MM.1S (cell line): ENCODE measurements around the gene EBI3.

ENCODE experiments used
- DNase-seq: peaks from one replicate; pipeline ENCODE4 v3.0.0-alpha.2; 2015
- H2AFZ ChIP-seq: fragments of 300-600 bp; sonication (generic); 2 replicates; pipeline ENCODE4 v1.6.0; 2016; ENCODE audit warnings: antibody characterized with exemption, low read length
- H3F3A ChIP-seq: fragments of 300-600 bp; sonication (generic); 2 replicates; pipeline ENCODE4 v1.6.1; 2016; ENCODE audit warnings: mild to moderate bottlenecking, antibody characterized with exemption, low read length, moderate library complexity, mixed read lengths; ENCODE audit not compliant: insufficient read depth
- H3K27ac ChIP-seq: fragments of 300-600 bp; sonication (generic); 2 replicates; pipeline ENCODE4 v1.5.1; 2016; ENCODE audit warnings: mild to moderate bottlenecking, low read length
- H3K27me3 ChIP-seq: fragments of 300-600 bp; sonication (generic); replicated peaks from 2 replicates; pipeline ENCODE4 v1.6.0; 2016; ENCODE audit warnings: low read length; ENCODE audit not compliant: insufficient read depth
- H3K36me3 ChIP-seq: fragments of 300-600 bp; sonication (generic); replicated peaks from 2 replicates; pipeline ENCODE4 v1.6.1; 2016; ENCODE audit warnings: mild to moderate bottlenecking, low read length, mixed read lengths; ENCODE audit not compliant: insufficient read depth
- H3K4me1 ChIP-seq: fragments of 300-600 bp; sonication (generic); 2 replicates; pipeline ENCODE4 v1.6.1; 2016; ENCODE audit warnings: low read length, mixed read lengths
- H3K4me2 ChIP-seq: fragments of 300-600 bp; sonication (generic); 2 replicates; pipeline ENCODE4 v1.6.0; 2016; ENCODE audit warnings: low read depth, low read length
- H3K4me3 ChIP-seq: fragments of 300-600 bp; sonication (generic); 2 replicates; pipeline ENCODE4 v1.5.1; 2016; ENCODE audit warnings: low read length, mixed read lengths
- H3K79me2 ChIP-seq: fragments of 300-600 bp; sonication (generic); 2 replicates; pipeline ENCODE4 v1.6.1; 2016; ENCODE audit warnings: mixed run types, low read length, mixed read lengths
- H3K9ac ChIP-seq: fragments of 300-600 bp; sonication (generic); 2 replicates; pipeline ENCODE4 v1.6.1; 2016; ENCODE audit warnings: low read length, mixed read lengths
- H3K9me2 ChIP-seq: fragments of 300-600 bp; sonication (generic); replicated peaks from 2 replicates; pipeline ENCODE4 v1.6.1; 2016; ENCODE audit warnings: mild to moderate bottlenecking, low read length, mixed read lengths; ENCODE audit not compliant: insufficient read depth
- H3K9me3 ChIP-seq: fragments of 300-600 bp; sonication (generic); replicated peaks from 2 replicates; pipeline ENCODE4 v1.6.1; 2016; ENCODE audit warnings: mild to moderate bottlenecking, low read length, mixed read lengths; ENCODE audit not compliant: insufficient read depth
- H4K20me1 ChIP-seq: fragments of 300-600 bp; sonication (generic); 2 replicates; pipeline ENCODE4 v1.6.1; 2016; ENCODE audit warnings: mild to moderate bottlenecking, low read length, moderate library complexity, mixed read lengths; ENCODE audit not compliant: insufficient read depth
- EZH2 ChIP-seq: fragments of 300-600 bp; sonication (generic); optimal IDR thresholded peaks from 2 replicates; pipeline ENCODE3; 2017; ENCODE audit warnings: low read depth, mild to moderate bottlenecking, antibody characterized with exemption, low read length, mixed read lengths
- EZH2phosphoT487 ChIP-seq: fragments of 300-600 bp; sonication (generic); IDR thresholded peaks from 2 replicates; pipeline ENCODE4 v1.6.1; 2018; ENCODE audit warnings: antibody characterized with exemption, low read length
- TF ChIP-seq, protein P1 (sequence below): fragments of 300-600 bp; sonication (generic); IDR thresholded peaks from 2 replicates; pipeline ENCODE4 v1.5.1; 2016; ENCODE audit warnings: antibody characterized with exemption, low read length, mixed read lengths

EBI3 gene

DNA sequence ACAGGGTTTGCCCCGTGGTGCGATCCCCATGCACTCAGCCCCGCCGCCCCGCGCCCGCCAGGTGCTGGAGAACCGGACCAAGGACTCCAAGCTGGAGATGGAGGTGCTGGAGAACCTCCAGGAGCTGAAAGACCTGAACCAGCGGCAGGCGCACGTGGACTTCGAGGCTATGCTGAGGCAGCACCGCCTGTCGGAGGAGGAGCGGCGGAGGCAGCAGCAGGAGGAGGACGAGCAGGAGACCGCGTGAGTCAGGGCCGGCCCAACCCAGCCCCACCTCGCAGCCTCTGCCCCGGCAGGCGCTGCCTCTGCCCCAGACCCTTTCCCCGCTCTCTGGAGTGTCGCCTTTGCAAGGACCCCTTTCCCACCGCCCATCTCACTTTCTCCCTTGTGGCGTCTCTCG is 28.9 kb downstream of the EBI3 start:
- H3K79me2 ChIP-seq = no peaks in the 10 kb centered on the region
- H3K9me2 ChIP-seq = no peaks in the 10 kb centered on the region
- no peak overlapping the region for H3K4me3 ChIP-seq
- peaks cover 22% of the 10 kb centered on the region for H3K36me3 ChIP-seq
- no peak overlapping the region for H3K27ac ChIP-seq
- H2AFZ ChIP-seq = no peak overlapping the region
- no peaks in the 10 kb centered on the region for H3F3A ChIP-seq
- H3K4me2 ChIP-seq = no peak overlapping the region
- no peaks in the 10 kb centered on the region for H3K9me3 ChIP-seq
- H3K9ac ChIP-seq = no peak overlapping the region
- no peaks in the 10 kb centered on the region for H3K4me1 ChIP-seq
- H4K20me1 ChIP-seq = no peaks in the 10 kb centered on the region
- DNase-seq = no peak
- TF ChIP-seq EZH2 = no peak
- no peak for TF ChIP-seq EZH2phosphoT487
- TF ChIP-seq, protein P1, sequence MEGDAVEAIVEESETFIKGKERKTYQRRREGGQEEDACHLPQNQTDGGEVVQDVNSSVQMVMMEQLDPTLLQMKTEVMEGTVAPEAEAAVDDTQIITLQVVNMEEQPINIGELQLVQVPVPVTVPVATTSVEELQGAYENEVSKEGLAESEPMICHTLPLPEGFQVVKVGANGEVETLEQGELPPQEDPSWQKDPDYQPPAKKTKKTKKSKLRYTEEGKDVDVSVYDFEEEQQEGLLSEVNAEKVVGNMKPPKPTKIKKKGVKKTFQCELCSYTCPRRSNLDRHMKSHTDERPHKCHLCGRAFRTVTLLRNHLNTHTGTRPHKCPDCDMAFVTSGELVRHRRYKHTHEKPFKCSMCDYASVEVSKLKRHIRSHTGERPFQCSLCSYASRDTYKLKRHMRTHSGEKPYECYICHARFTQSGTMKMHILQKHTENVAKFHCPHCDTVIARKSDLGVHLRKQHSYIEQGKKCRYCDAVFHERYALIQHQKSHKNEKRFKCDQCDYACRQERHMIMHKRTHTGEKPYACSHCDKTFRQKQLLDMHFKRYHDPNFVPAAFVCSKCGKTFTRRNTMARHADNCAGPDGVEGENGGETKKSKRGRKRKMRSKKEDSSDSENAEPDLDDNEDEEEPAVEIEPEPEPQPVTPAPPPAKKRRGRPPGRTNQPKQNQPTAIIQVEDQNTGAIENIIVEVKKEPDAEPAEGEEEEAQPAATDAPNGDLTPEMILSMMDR = no peak
- H3K27me3 ChIP-seq = no peaks in the 10 kb centered on the region

DNA sequence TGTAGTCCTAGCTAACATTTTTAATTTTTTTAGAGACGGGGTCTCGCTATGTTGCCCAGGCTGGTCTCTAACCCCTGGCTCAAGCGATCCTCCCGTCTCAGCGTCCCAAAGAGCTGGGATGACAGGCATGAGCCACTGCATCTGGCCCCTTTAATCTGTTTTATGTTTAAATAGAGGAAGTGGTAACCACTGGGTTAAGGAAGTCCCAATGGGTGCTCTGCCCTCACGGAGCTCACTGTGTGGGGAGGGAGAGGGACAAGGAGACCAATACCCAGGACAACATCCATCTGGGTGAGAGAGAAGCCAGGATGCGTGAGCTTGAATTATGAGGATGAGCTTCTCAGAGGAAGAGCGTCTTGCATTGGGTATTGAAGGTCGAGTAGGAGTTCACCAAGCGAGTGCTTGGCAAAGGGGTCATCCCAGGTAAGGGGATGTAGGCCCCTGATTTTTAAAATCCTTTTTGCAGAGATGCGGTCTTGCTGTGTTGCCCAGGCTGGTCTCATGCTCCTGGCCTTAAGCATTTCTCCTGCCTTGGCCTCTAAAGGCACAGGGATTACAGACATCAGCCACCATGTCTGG is 31.4 kb downstream of the EBI3 start:
- DNase-seq = no peak
- Histone ChIP-seq H3K9me2 (no peaks in the 10 kb centered on the region), H3K4me2 (no peak overlapping the region), H3K27ac (no peak overlapping the region), H3K79me2 (no peaks in the 10 kb centered on the region), H4K20me1 (no peaks in the 10 kb centered on the region), H2AFZ (no peak overlapping the region), H3K27me3 (no peaks in the 10 kb centered on the region), H3K4me3 (no peak overlapping the region), H3K4me1 (no peaks in the 10 kb centered on the region), H3K36me3 (peaks cover 9% of the 10 kb centered on the region), H3K9ac (no peak overlapping the region), H3K9me3 (no peaks in the 10 kb centered on the region), H3F3A (no peaks in the 10 kb centered on the region)
- TF ChIP-seq, protein P1 = no peak
- no peak for TF ChIP-seq EZH2
- no peak for TF ChIP-seq EZH2phosphoT487

DNA sequence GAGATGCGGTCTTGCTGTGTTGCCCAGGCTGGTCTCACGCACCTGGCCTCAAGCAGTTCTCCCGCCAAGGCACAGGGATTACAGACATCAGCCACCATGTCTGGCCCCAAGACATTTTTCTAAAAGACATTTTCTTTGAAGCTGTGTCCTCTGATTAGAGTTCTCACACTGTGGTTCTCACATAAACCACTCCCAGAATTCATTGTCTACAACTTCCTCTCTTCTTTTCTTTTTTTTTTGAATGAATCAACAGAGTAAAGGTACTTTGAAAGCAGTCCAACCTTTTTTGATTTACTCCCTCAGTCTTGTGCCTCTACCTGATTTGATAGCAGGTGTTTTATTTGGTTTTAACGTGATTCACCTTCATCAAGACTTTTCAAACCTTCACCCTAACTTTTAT is 35.5 kb downstream of the EBI3 start:
- Histone ChIP-seq H3K9me3 (no peaks in the 10 kb centered on the region), H3K4me3 (no peak overlapping the region), H3K27me3 (no peaks in the 10 kb centered on the region), H3K4me2 (no peak overlapping the region), H4K20me1 (no peaks in the 10 kb centered on the region), H3K9me2 (no peaks in the 10 kb centered on the region), H3K9ac (no peak overlapping the region), H3K79me2 (no peaks in the 10 kb centered on the region), H3K36me3 (peaks cover 5% of the 10 kb centered on the region; the same call in 1 of the 2 replicates), H3K27ac (no peak overlapping the region), H2AFZ (no peak overlapping the region), H3K4me1 (no peaks in the 10 kb centered on the region), H3F3A (no peaks in the 10 kb centered on the region)
- TF ChIP-seq EZH2phosphoT487 (no peak), EZH2 (no peak)
- TF ChIP-seq, protein P1 = no peak
- DNase-seq = no peak
